ENCODE measurements around the gene SLX1A. TPM values are rescaled to one million over a fixed set of nuclear protein-coding genes. Genes with fewer than 3 reads are reported as not detected.
A peak's percentile ranks its signal among the peaks of the same experiment; 100 is the strongest.

Gene SLX1A
- total and polyA plus RNA-seq, 2 experiments from 2014 or later: 32.2 to 32.6 TPM

GRCh38 chr16:30183233-30184095 lies 10.2 kb upstream of the SLX1A start, which contains the start of gene CORO1A:
Gene CORO1A, plus strand, starts transcription at chr16:30183602. Its CDS starts 1,608 bp downstream, at chr16:30185210.
- no peaks in the 10 kb centered on the region for H3K4me1 ChIP-seq (ENCODE audit: insufficient read depth)
- peak within 1 kb of the TSS; percentile 88 for H2AFZ ChIP-seq
- TF ChIP-seq EZH2phosphoT487 (IDR thresholded peaks at IDR 0.05; ENCODE audit: insufficient read depth, low read depth) (no peak), EZH2 (IDR thresholded peaks at IDR 0.05; ENCODE audit: insufficient read depth, poor library complexity, severe bottlenecking) (no peak)
- peak; percentile 88 for DNase-seq
- H3K4me3 ChIP-seq: peak within 1 kb of the TSS; percentile 79
- H3K27ac ChIP-seq: no peak within 1 kb of the TSS
- peak within 1 kb of the TSS; percentile 63 for H3K9ac ChIP-seq
- H3K4me2 ChIP-seq (ENCODE audit: unreplicated experiment): peak within 1 kb of the TSS; percentile 77
- no peaks in the 10 kb centered on the region for H3K9me3 ChIP-seq (ENCODE audit: low read depth)
- no peaks in the 10 kb centered on the region for H3F3A ChIP-seq (ENCODE audit: insufficient read depth)
- H3K79me2 ChIP-seq (ENCODE audit: insufficient read depth): no peaks in the 10 kb centered on the region
- no peaks in the 10 kb centered on the region for H4K20me1 ChIP-seq (ENCODE audit: insufficient read depth)
- in situ Hi-C loops (cut with MboI): no loop called here
- H3K36me3 ChIP-seq (ENCODE audit: low read depth): no peaks in the 10 kb centered on the region
- H3K27me3 ChIP-seq (replicated peaks; ENCODE audit: insufficient read depth): no peaks in the 10 kb centered on the region
- WGBS, 2 experiments (ENCODE audit: low coverage in 1 of 2, low lambda C conversion rate in 2 of 2, missing lambda C conversion rate in 2 of 2): 1 to 4% methylated on average over 23 to 77 of the region's 81 CpGs
- no peaks in the 10 kb centered on the region for H3K9me2 ChIP-seq (ENCODE audit: insufficient read depth)

GRCh38 chr16:30184096-30184890 lies 9.4 kb upstream of the SLX1A start:
- Histone ChIP-seq H3F3A (ENCODE audit: insufficient read depth) (no peaks in the 10 kb centered on the region), H3K36me3 (ENCODE audit: low read depth) (no peaks in the 10 kb centered on the region), H3K9me3 (ENCODE audit: low read depth) (no peaks in the 10 kb centered on the region), H3K9me2 (ENCODE audit: insufficient read depth) (no peaks in the 10 kb centered on the region), H3K79me2 (ENCODE audit: insufficient read depth) (no peaks in the 10 kb centered on the region), H3K27me3 (replicated peaks; ENCODE audit: insufficient read depth) (no peaks in the 10 kb centered on the region), H4K20me1 (ENCODE audit: insufficient read depth) (no peaks in the 10 kb centered on the region), H2AFZ (no peak overlapping the region), H3K4me2 (ENCODE audit: unreplicated experiment) (peak overlapping the region; percentile 77), H3K27ac (no peak overlapping the region), H3K9ac (no peak overlapping the region), H3K4me3 (peak overlapping the region; percentile 79; the same call in 1 of the 2 replicates), H3K4me1 (ENCODE audit: insufficient read depth) (no peaks in the 10 kb centered on the region)
- in situ Hi-C loops (cut with MboI): no loop called here
- TF ChIP-seq EZH2 (IDR thresholded peaks at IDR 0.05; ENCODE audit: insufficient read depth, poor library complexity, severe bottlenecking) (no peak), EZH2phosphoT487 (IDR thresholded peaks at IDR 0.05; ENCODE audit: insufficient read depth, low read depth) (no peak)
- no peak for DNase-seq
- WGBS, 2 experiments (ENCODE audit: low coverage in 1 of 2, low lambda C conversion rate in 2 of 2, missing lambda C conversion rate in 2 of 2): 48 to 58% methylated on average over 16 to 24 of the region's 24 CpGs

- Histone ChIP-seq H3K27ac (no peak overlapping the region), H3K4me2 (ENCODE audit: unreplicated experiment) (no peak overlapping the region), H3K36me3 (ENCODE audit: low read depth) (no peaks in the 10 kb centered on the region), H4K20me1 (ENCODE audit: insufficient read depth) (no peaks in the 10 kb centered on the region), H3K27me3 (replicated peaks; ENCODE audit: insufficient read depth) (no peaks in the 10 kb centered on the region), H3K4me3 (no peak overlapping the region), H3K79me2 (ENCODE audit: insufficient read depth) (no peaks in the 10 kb centered on the region), H2AFZ (no peak overlapping the region), H3K9ac (no peak overlapping the region), H3K9me3 (ENCODE audit: low read depth) (no peaks in the 10 kb centered on the region), H3K9me2 (ENCODE audit: insufficient read depth) (no peaks in the 10 kb centered on the region), H3K4me1 (ENCODE audit: insufficient read depth) (no peaks in the 10 kb centered on the region), H3F3A (ENCODE audit: insufficient read depth) (no peaks in the 10 kb centered on the region)
- TF ChIP-seq EZH2 (IDR thresholded peaks at IDR 0.05; ENCODE audit: insufficient read depth, poor library complexity, severe bottlenecking): no peak
- no peak for TF ChIP-seq EZH2phosphoT487 (IDR thresholded peaks at IDR 0.05; ENCODE audit: insufficient read depth, low read depth)
- 87 to 88% methylated on average over 13 of the region's 13 CpGs for WGBS, 2 experiments (ENCODE audit: low coverage in 1 of 2, low lambda C conversion rate in 2 of 2, missing lambda C conversion rate in 2 of 2)
- in situ Hi-C loops (cut with MboI): no loop called here
- DNase-seq: no peak
These were observed 8.6 kb upstream of the SLX1A start for GRCh38 chr16:30184891-30185682.
